Measurements from ENCODE around the gene PRKCE. TPM values are rescaled to one million over a fixed set of nuclear protein-coding genes. Genes with fewer than 3 reads are reported as not detected.

The PRKCE gene
- total RNA-seq, 1 donor from 2014 or later = 39.6 TPM

GRCh38 chr2:45919160-45919650 lies 267.7 kb downstream of the PRKCE start:
- no peak for DNase-seq (ENCODE audit: extremely low read depth, low read depth, low spot score)

DNA sequence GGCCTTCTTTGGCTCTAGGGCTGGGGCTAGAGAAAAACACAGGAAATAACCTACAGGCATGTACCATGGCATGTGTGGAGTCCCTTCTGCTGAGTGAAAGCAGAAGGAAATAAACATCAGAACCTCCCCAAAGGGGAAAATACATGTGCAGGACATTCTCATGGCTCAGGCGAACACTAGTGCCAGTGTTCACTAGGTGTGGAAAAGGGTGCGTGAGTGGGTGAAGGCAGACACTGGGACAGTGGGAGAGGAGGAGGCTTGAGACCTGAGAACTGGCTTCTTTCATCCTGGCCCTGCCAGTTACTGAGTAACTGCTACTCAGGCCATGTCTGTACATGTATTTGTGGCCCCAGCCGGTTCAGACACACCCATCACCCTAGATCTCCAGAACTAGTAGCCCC lies 268.2 kb downstream of the PRKCE start:
- no peak for DNase-seq (ENCODE audit: extremely low read depth, low read depth, low spot score)

DNA sequence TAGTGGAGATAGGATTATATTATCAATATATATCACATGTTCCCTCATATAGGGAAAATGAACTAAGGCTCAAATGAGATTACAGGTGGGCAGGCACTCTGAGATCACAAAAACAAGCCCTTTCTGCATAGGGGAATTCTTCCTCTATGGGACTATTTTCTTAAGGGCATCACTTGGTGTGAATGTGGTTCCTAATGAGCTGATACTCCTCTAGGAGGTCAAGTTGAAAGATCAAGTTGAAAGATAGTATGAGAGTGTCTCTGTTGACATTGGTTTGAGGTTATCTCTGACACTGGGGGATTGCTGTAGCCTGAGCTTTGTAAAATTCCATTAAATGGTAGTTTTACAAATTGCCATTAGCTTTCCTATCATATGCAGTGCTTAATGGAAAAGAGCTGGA lies 270.4 kb downstream of the PRKCE start:
- no peak for DNase-seq (ENCODE audit: extremely low read depth, low read depth, low spot score)

DNA sequence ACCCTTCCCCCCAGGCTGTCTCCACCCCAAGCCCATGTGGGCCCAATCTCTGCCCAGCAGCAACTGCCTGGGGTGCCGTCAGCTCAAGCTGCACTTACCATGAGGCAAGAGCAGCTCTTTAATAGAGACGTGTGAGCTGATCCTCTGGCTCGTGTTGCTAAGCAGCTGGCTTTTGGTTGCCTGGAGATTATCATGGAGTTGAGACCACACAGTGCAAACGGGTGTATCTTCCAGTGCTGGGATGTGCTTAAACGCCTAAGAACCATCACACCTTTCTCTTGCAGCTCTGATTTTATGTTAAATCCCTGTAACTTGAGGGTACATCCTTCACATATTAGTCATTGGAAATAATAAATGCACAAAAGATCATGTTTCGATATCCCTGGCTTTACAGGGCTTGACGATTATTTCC lies 271.1 kb downstream of the PRKCE start:
- DNase-seq (ENCODE audit: extremely low read depth, low read depth, low spot score) = no peak

DNA sequence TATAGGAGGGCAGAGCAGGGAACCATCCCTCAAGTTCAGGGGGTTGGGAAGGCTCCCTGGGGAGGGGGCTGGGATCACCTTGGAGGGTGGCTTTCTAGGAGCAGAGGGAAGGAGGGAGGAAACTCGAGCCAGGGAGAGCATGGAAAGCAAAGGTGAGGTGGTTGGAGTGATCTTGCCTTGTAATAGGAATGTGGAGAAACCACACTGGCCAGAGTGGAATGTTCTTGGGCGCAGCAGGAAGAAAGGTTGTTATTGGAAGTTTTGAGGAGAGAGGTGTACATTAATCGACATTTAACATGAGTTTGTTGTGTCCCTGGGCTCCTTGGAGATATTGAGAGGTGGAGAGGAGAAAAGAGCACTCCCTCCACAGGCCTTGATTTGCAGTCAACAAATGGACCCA lies 272.2 kb downstream of the PRKCE start:
- DNase-seq (ENCODE audit: extremely low read depth, low read depth, low spot score) = no peak

GRCh38 chr2:45925026-45925425 lies 273.6 kb downstream of the PRKCE start:
- DNase-seq (ENCODE audit: extremely low read depth, low read depth, low spot score) = no peak

DNA sequence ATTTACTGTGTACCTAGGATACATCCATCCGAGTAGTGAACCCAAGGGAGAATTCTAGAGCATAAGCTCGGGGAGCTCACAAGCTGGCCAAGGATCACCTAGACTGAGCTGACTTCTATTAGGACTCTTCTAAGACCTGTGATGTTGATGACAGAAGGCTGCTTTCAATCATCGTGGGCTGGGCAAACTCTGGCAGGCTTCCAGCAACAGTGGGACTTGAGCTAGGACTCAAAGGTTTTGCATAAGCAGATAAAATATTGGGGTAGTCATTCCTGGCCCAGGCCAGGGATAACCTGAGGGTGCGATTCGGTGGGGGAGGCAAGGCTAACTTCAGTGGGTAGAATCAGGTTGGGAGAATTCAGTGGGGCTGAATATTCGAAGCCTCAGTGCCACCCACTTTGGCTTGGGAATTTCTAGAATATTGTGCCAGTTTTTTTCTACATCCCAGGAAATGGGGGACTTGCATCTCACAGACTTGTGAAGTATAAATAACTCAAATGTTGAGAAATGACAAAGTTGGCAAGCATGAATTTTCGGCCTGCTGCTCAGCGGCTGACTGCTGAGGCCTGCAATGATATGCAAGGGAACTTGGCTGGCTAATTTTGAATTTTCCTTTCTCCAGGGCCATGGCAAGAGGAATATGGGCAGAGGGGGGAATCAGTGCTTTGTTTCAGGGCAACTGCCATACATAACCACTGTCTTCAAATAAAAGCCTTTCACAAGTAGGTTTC lies 274.3 kb downstream of the PRKCE start:
- no peak for DNase-seq (ENCODE audit: extremely low read depth, low read depth, low spot score)

DNA sequence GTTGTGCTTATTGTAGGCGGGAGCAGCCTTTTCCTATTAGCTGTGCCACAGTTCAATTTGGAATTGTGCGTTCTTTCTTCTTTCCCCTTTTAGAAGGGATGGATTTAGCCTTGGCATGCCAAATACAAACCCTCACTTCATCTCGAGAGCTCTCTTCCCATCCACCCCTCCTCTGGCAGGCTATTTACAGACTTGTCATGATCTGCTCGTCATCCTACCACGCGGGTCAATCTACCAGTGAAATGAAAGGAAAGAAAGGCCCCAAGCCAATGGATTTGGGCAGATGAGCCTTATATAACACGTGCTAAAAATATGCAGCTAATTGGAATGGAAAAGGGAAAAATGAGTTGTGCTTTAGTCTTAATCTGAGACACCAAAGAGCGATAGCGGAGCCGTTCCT lies 277.5 kb downstream of the PRKCE start:
- DNase-seq (ENCODE audit: extremely low read depth, low read depth, low spot score) = no peak

GRCh38 chr2:45929674-45930395 lies 278.4 kb downstream of the PRKCE start:
- no peak for DNase-seq (ENCODE audit: extremely low read depth, low read depth, low spot score)

GRCh38 chr2:45930396-45930792 lies 278.9 kb downstream of the PRKCE start:
- no peak for DNase-seq (ENCODE audit: extremely low read depth, low read depth, low spot score)

- DNase-seq (ENCODE audit: extremely low read depth, low read depth, low spot score) = no peak
These were observed 281.0 kb downstream of the PRKCE start for GRCh38 chr2:45932278-45932975.

GRCh38 chr2:45935791-45936622 lies 284.5 kb downstream of the PRKCE start:
- peak; percentile 81 for DNase-seq (ENCODE audit: extremely low read depth, low read depth, low spot score)

DNA sequence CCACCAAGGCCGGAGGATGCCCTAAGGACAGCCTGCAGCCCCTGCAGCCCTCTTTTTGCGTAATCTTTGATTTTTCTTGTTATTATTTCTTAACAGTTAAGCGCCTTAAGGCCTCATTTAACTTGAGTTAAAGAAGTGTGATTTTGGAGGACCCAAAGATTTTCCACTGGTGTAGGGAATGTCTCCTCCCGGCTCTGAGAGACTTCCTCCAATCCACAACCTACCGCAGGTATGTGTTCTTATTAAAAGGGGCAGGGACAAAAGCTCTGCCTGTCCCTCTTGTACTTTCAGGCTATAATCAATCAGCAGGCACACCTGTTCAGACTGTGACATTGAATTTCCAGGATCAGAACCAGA lies 285.1 kb downstream of the PRKCE start:
- no peak for DNase-seq (ENCODE audit: extremely low read depth, low read depth, low spot score)

DNA sequence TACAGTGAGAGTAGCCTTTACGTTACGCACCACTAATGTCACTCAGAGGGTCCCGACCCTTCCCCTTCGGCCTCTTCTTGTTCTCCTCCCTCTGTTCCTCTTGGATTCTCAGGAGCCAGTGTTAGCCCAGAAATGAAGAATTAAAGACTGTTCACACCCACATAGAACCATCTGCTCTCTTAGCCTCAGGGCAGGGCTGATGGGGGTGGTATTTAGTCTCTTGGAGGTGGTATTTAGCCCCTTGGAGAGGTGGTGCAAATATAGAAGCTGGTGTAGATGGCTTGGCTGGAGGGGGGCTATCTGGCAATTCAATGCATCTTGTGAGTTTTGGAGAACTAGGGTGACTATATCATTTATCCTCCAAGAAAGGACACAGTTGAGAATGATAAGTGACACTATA lies 286.5 kb downstream of the PRKCE start:
- no peak for DNase-seq (ENCODE audit: extremely low read depth, low read depth, low spot score)

- no peak for DNase-seq (ENCODE audit: extremely low read depth, low read depth, low spot score)
These were observed 287.4 kb downstream of the PRKCE start for GRCh38 chr2:45938649-45939511.

GRCh38 chr2:45941531-45942236 lies 290.2 kb downstream of the PRKCE start:
- DNase-seq (ENCODE audit: extremely low read depth, low read depth, low spot score) = no peak

DNA sequence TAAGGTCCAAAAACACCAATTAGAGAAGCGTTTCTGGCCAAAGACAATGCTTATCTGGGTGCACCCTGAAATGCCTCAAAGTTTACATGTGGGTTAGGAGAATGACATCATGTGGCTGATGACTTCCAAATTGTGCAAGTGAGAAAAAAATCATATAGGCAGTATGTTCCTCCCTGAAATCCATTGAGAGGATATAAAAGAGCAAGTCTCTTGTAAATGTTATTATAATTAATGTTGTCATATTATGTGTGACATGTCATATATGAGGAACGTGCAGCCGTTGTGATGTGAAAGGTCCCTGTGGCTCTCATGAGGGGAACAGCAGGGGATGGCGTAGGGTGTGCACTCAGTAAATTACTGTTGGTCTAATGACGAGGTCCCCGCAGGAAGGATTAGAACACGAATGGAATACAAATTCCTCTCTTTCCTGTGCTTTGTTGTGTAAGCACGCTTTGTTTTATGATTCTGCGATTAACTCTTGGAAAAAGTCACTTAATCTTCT lies 290.8 kb downstream of the PRKCE start:
- DNase-seq (ENCODE audit: extremely low read depth, low read depth, low spot score) = no peak

DNA sequence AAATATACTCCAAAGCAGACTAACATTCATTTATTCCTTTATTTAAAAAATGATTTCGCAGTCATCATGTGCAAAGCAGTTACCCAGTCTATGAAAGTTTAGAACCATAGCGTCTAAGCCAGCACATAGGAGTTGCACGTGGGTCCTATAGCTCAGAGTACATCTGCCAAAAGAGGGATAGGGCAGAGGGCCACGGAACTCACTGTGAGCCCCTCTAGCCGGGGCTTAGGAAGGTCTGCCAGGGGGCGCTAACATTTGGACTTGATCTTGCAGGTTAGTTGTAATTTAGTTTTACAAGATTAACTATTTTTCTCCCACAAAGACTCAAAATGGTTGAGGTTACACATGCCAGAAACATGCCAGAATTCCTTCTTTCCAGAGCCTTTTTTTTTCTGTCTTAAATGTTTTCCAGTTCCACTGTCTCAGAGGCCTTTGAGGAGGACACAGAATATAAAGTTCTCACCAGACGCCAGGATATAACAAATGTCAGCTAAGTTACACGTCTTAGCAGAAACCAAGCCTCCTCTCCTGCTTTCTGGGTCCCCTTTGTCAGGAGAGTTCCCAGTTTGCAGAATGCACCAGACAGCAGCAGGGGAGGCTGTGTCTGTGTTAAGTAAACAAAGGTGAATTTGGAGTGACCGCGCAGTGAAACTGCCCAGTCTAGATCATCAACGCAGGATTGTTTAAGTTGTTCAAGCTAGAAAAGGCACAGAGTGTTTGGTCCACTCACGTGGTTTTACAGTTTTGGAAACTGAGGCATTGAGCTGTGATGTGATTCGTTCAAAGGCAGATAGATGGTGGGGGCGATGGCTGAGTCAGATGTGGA lies 292.0 kb downstream of the PRKCE start:
- no peak for DNase-seq (ENCODE audit: extremely low read depth, low read depth, low spot score)
